ENCODE data around the gene SUPT7L.

Gene SUPT7L

GRCh38 chr2:27709960-27710575 lies 46.7 kb upstream of the SUPT7L start:
- no peaks in the 10 kb centered on the region for H3K36me3 ChIP-seq
- peaks cover 4 to 84% (median 44%) of the 10 kb centered on the region in 4 donors for H3K4me1 ChIP-seq
- TF ChIP-seq, protein P1, sequence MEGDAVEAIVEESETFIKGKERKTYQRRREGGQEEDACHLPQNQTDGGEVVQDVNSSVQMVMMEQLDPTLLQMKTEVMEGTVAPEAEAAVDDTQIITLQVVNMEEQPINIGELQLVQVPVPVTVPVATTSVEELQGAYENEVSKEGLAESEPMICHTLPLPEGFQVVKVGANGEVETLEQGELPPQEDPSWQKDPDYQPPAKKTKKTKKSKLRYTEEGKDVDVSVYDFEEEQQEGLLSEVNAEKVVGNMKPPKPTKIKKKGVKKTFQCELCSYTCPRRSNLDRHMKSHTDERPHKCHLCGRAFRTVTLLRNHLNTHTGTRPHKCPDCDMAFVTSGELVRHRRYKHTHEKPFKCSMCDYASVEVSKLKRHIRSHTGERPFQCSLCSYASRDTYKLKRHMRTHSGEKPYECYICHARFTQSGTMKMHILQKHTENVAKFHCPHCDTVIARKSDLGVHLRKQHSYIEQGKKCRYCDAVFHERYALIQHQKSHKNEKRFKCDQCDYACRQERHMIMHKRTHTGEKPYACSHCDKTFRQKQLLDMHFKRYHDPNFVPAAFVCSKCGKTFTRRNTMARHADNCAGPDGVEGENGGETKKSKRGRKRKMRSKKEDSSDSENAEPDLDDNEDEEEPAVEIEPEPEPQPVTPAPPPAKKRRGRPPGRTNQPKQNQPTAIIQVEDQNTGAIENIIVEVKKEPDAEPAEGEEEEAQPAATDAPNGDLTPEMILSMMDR (IDR thresholded peaks at IDR 0.05): no peak
- no peak overlapping the region for H3K4me3 ChIP-seq
- H3K9me3 ChIP-seq: no peaks in the 10 kb centered on the region
- intact Hi-C loops (cut with DNase I; ENCODE audit: low total_unique reads): loop anchor here (5.0 kb wide), 1 partner anchor 922 kb away; no protein-coding TSS in a partner anchor
- DNase-seq: no peak
- H3K27me3 ChIP-seq: no peaks in the 10 kb centered on the region
- H3K27ac ChIP-seq: peak overlapping the region; percentile 94 to 97

GRCh38 chr2:27709326-27709725 lies 45.9 kb upstream of the SUPT7L start:
- intact Hi-C loops (cut with DNase I; ENCODE audit: low total_unique reads): loop anchor here (5.0 kb wide), 1 partner anchor 923 kb away; no protein-coding TSS in a partner anchor
- Histone ChIP-seq H3K9me3 (no peaks in the 10 kb centered on the region), H3K36me3 (no peaks in the 10 kb centered on the region), H3K27me3 (no peaks in the 10 kb centered on the region), H3K4me3 (no peak overlapping the region), H3K4me1 (peaks cover 4 to 84% (median 41%) of the 10 kb centered on the region in 4 donors), H3K27ac (peak overlapping the region; percentile 94 to 97)
- TF ChIP-seq, protein P1 (IDR thresholded peaks at IDR 0.05): no peak
- DNase-seq: no peak

DNA sequence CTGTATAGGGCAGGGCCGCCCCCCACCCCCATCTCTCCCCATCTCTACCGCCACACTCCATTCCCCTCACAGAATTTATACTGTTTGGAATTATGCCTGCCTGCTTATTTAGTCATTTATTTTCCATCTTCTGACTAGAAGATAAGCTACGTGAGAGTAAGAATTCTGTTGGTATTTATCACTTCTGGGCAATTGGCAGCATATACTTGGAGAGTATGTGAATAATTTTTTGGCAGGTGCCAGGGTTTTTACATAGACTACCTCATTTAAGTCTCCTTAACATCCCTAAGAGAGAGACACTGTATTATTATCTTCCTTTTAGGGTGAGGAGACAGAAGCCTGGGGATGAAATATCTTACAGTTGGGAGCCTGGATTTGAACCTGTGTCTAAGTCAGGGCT lies 45.3 kb upstream of the SUPT7L start:
- TF ChIP-seq, protein P1 (IDR thresholded peaks at IDR 0.05): no peak
- Histone ChIP-seq H3K4me3 (no peak overlapping the region), H3K27me3 (no peaks in the 10 kb centered on the region), H3K9me3 (no peaks in the 10 kb centered on the region), H3K27ac (peak overlapping the region; percentile 94 to 97), H3K36me3 (no peaks in the 10 kb centered on the region), H3K4me1 (peaks cover 4 to 85% (median 47%) of the 10 kb centered on the region in 4 donors)
- intact Hi-C loops (cut with DNase I; ENCODE audit: low total_unique reads): loop anchor here (5.0 kb wide), 1 partner anchor 924 kb away; no protein-coding TSS in a partner anchor
- DNase-seq: no peak

DNA sequence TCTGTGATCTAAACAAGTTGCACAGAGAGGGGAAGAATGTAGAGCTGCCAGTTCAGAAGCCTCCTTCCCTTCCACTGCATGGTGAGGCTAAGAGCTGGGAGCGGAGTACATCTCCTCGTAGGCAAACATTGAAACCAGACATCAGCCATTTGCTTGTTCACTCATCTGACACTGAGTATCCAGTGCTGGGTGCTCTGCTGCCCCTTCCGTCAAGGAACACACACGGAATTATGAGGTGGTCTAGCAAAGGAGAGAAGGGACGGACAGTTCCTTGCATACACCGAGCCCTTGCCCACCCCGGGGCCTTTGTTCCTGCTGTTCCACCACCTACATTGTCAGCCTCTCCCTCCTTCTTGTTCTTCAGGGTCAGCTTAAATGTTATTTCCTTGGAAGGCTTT lies 44.8 kb upstream of the SUPT7L start:
- Histone ChIP-seq H3K27me3 (no peaks in the 10 kb centered on the region), H3K9me3 (no peaks in the 10 kb centered on the region), H3K36me3 (no peaks in the 10 kb centered on the region), H3K4me1 (peaks cover 4 to 89% (median 50%) of the 10 kb centered on the region in 4 donors), H3K27ac (peak overlapping the region; percentile 94 to 97), H3K4me3 (no peak overlapping the region)
- intact Hi-C loops (cut with DNase I; ENCODE audit: low total_unique reads): loop anchor here (5.0 kb wide), 1 partner anchor 924 kb away; no protein-coding TSS in a partner anchor
- DNase-seq: no peak
- TF ChIP-seq, protein P1 (IDR thresholded peaks at IDR 0.05): no peak

DNA sequence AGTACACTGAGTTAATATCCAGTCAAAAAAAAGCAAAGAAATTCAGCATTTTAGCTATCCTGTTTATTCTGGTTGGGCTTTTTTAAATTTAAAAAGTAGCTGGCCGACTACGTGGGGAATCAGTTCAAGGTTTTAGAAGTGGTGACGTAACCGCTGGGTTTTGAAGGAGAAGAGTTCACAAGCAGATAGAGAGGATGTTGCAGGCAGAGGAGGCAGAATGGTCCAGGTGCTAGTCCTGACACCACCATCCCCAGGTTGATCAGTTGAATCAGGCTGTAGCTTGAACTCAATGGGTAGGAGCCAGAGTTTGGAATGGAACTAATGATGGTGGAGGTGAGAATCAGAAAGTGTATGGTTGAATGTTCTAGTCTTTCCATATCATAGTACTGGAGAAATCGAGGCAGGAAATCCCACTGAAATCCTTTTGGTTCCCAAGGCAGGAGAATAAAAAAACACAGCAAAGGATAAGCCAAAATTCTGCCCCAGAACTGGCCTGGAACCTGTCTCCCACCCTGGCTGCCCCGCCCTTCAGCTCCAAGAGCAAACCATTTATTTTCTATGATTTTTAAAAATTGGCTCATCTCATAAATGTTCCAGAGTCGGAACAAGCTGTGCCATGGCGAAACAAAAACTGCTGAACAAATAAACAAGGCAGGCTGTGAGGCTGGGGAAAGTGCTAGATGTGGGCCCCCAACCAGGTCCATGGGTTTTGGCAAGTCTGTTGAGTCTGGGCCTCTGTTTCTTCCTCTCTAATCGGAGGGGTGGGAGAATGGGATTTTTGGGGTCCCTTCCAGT lies 44.2 kb upstream of the SUPT7L start:
- TF ChIP-seq, protein P1 (IDR thresholded peaks at IDR 0.05): no peak
- intact Hi-C loops (cut with DNase I; ENCODE audit: low total_unique reads): loop anchor here (5.0 kb wide), 1 partner anchor 925 kb away; no protein-coding TSS in a partner anchor
- H3K4me3 ChIP-seq: no peak overlapping the region
- no peaks in the 10 kb centered on the region for H3K36me3 ChIP-seq
- no peaks in the 10 kb centered on the region for H3K9me3 ChIP-seq
- DNase-seq: peak; percentile 87 to 92
- no peaks in the 10 kb centered on the region for H3K27me3 ChIP-seq
- H3K4me1 ChIP-seq: peaks cover 4 to 89% (median 50%) of the 10 kb centered on the region in 4 donors
- H3K27ac ChIP-seq: peak overlapping the region; percentile 94 to 97
